Immature natural killer cell (primary cell): ENCODE results near the gene USB1. TPM values are rescaled to one million over a fixed set of nuclear protein-coding genes. Genes with fewer than 3 reads are reported as not detected.
"Not testable (repeated sequence)": the region's sequence is repeated elsewhere in the genome, so short reads cannot be mapped to it uniquely, and the experiment has no call there.

Experiments used
- DNase-seq, 3 donors: peaks; one replicate each; pipeline ENCODE4 v3.0.0; 2022; ENCODE audit warnings: mixed read lengths in 1 of 3
- H3K27ac Mint-ChIP-seq, 6 donors: one replicate each; pipeline ENCODE4 v1.8.0; 2020; ENCODE audit warnings: mixed read lengths in 6 of 6, mild to moderate bottlenecking in 5 of 6, inconsistent platforms in 4 of 6, moderate library complexity in 3 of 6
- H3K27me3 Mint-ChIP-seq, 3 donors: one replicate each; pipeline ENCODE4 v1.8.0; 2020 to 2021; ENCODE audit warnings: low read depth in 3 of 3, mild to moderate bottlenecking in 3 of 3, mixed read lengths in 3 of 3, moderate library complexity in 3 of 3, inconsistent platforms in 1 of 3
- H3K36me3 Mint-ChIP-seq, 3 donors: one replicate each; pipeline ENCODE4 v1.8.0; 2020; ENCODE audit warnings: mixed read lengths in 3 of 3, inconsistent platforms in 2 of 3, mild to moderate bottlenecking in 2 of 3
- H3K4me1 Mint-ChIP-seq, 2 donors: one replicate each; pipeline ENCODE4 v1.8.0; 2020; ENCODE audit warnings: inconsistent platforms in 2 of 2, mild to moderate bottlenecking in 2 of 2, mixed read lengths in 2 of 2, moderate library complexity in 1 of 2
- H3K4me3 Mint-ChIP-seq, 5 donors: one replicate each; pipeline ENCODE4 v1.8.0; 2020; ENCODE audit warnings: mild to moderate bottlenecking in 5 of 5, mixed read lengths in 5 of 5, inconsistent platforms in 3 of 5, moderate library complexity in 3 of 5
- H3K9me3 Mint-ChIP-seq, 6 donors: one replicate each; pipeline ENCODE4 v1.8.0; 2020; ENCODE audit warnings: mild to moderate bottlenecking in 6 of 6, mixed read lengths in 6 of 6, inconsistent platforms in 4 of 6, moderate library complexity in 3 of 6
- polyA plus RNA-seq, 3 donors: library from polyadenylated mRNA; unstranded; fragments of 300-500 nt; fragmentation: Illumina TruSeq; gene quantifications; one replicate each; pipeline ENCODE4 v1.2.3, GENCODE V29; 2021

USB1 gene
- polyA plus RNA-seq, 3 donors from 2014 or later = 43.3 to 104 (median 88.7) TPM

GRCh38 chr16:58002416-58002800, 1.2 kb downstream of the USB1 start:
- peaks cover 60 to 78% of the 10 kb centered on the region in 2 donors for H3K4me1 Mint-ChIP-seq
- peak overlapping the region in 4 of 6 donors; percentile 60 to 92 (median 73) for H3K27ac Mint-ChIP-seq
- H3K36me3 Mint-ChIP-seq = peaks cover 14 to 23% (median 19%) of the 10 kb centered on the region in 3 donors
- peaks cover 1 to 16% (median 6%) of the 10 kb centered on the region in 3 donors for H3K27me3 Mint-ChIP-seq
- no peaks in the 10 kb centered on the region for H3K9me3 Mint-ChIP-seq
- no peak for DNase-seq
- H3K4me3 Mint-ChIP-seq = peak overlapping the region in 4 of 5 donors; percentile 18 to 89 (median 30)

GRCh38 chr16:58002936-58003335, 1.7 kb downstream of the USB1 start:
- peaks cover 55 to 75% of the 10 kb centered on the region in 2 donors for H3K4me1 Mint-ChIP-seq
- H3K27ac Mint-ChIP-seq = peak overlapping the region in 3 of 6 donors; percentile 17 to 40 (median 24)
- no peak for DNase-seq
- H3K36me3 Mint-ChIP-seq = peaks cover 14 to 22% (median 19%) of the 10 kb centered on the region in 3 donors
- H3K4me3 Mint-ChIP-seq = peak overlapping the region; percentile 10 to 89 (median 38)
- no peaks in the 10 kb centered on the region for H3K9me3 Mint-ChIP-seq
- peaks cover 1 to 16% (median 6%) of the 10 kb centered on the region in 3 donors for H3K27me3 Mint-ChIP-seq

GRCh38 chr16:58004736-58005135, 3.5 kb downstream of the USB1 start:
- Mint-ChIP-seq H3K36me3 (peaks cover 11 to 24% (median 16%) of the 10 kb centered on the region in 3 donors), H3K27ac (peak overlapping the region in 2 of 6 donors; percentile 3 to 52), H3K4me1 (peaks cover 38 to 69% of the 10 kb centered on the region in 2 donors)
- H3K9me3 Mint-ChIP-seq, DNase-seq, H3K4me3 Mint-ChIP-seq, H3K27me3 Mint-ChIP-seq: not testable (repeated sequence)

GRCh38 chr16:58009856-58010416, 8.7 kb downstream of the USB1 start:
- no peak for DNase-seq
- Mint-ChIP-seq H3K27me3 (no peaks in the 10 kb centered on the region), H3K9me3 (no peaks in the 10 kb centered on the region), H3K4me3 (no peak overlapping the region), H3K36me3 (peaks cover 13 to 39% (median 20%) of the 10 kb centered on the region in 3 donors), H3K27ac (peak overlapping the region in 2 of 6 donors; percentile 43 to 45), H3K4me1 (peaks cover 4 to 35% of the 10 kb centered on the region in 2 donors)

GRCh38 chr16:58010886-58011285, 9.7 kb downstream of the USB1 start:
- Mint-ChIP-seq H3K27me3 (no peaks in the 10 kb centered on the region), H3K4me3 (no peak overlapping the region), H3K27ac (no peak overlapping the region), H3K36me3 (peaks cover 13 to 39% (median 19%) of the 10 kb centered on the region in 3 donors), H3K9me3 (no peaks in the 10 kb centered on the region), H3K4me1 (peaks cover 1 to 26% of the 10 kb centered on the region in 2 donors)
- no peak for DNase-seq

GRCh38 chr16:58011652-58012051, 10.4 kb downstream of the USB1 start:
- no peak for DNase-seq
- Mint-ChIP-seq H3K9me3 (no peaks in the 10 kb centered on the region), H3K27me3 (no peaks in the 10 kb centered on the region), H3K4me1 (peaks cover 1 to 26% of the 10 kb centered on the region in 2 donors), H3K4me3 (no peak overlapping the region), H3K27ac (no peak overlapping the region), H3K36me3 (peaks cover 11 to 38% (median 18%) of the 10 kb centered on the region in 3 donors)

DNA sequence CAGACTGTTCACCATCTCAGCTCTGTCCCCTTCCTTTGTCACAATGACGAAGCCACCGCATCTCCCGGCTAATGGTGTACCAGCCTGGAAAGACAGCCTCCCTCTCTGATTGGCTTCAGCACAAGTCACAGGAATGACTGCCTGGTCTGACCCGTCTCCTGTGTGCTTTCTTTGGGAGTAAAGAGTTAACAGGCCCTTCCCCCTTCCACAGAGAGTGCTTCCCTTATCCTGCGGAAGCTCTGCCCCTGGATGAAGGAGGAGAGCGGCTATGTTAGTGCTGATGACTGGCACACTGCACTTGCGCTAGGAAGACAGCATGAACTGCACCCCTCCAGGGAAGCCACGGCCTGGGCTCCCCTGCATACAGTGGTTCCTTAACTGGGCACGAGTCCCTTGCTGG, 11.3 kb downstream of the USB1 start:
- H3K27ac Mint-ChIP-seq = no peak overlapping the region
- no peaks in the 10 kb centered on the region for H3K27me3 Mint-ChIP-seq
- no peak overlapping the region for H3K4me3 Mint-ChIP-seq
- H3K9me3 Mint-ChIP-seq = no peaks in the 10 kb centered on the region
- peaks cover 1 to 20% of the 10 kb centered on the region in 2 donors for H3K4me1 Mint-ChIP-seq
- no peak for DNase-seq
- H3K36me3 Mint-ChIP-seq = peaks cover 5 to 32% (median 12%) of the 10 kb centered on the region in 3 donors

GRCh38 chr16:58013201-58013956, 12.2 kb downstream of the USB1 start:
- Mint-ChIP-seq H3K4me1 (peaks cover 1 to 14% of the 10 kb centered on the region in 2 donors), H3K4me3 (no peak overlapping the region), H3K36me3 (peaks cover 5 to 28% (median 12%) of the 10 kb centered on the region in 3 donors), H3K27me3 (no peaks in the 10 kb centered on the region), H3K9me3 (no peaks in the 10 kb centered on the region), H3K27ac (no peak overlapping the region)
- DNase-seq = no peak

- Mint-ChIP-seq H3K9me3 (no peaks in the 10 kb centered on the region), H3K27ac (no peak overlapping the region)
- DNase-seq = no peak
Measured at GRCh38 chr16:58016840-58017446, 15.7 kb downstream of the USB1 start.

GRCh38 chr16:58018803-58019202, 17.6 kb downstream of the USB1 start:
- Mint-ChIP-seq H3K36me3 (peaks cover 0 to 12% (median 7%) of the 10 kb centered on the region in 3 donors), H3K27ac (no peak overlapping the region), H3K27me3 (peaks cover 0 to 3% (median 0%) of the 10 kb centered on the region in 3 donors), H3K9me3 (no peaks in the 10 kb centered on the region), H3K4me1 (peaks cover 7 to 14% of the 10 kb centered on the region in 2 donors), H3K4me3 (no peak overlapping the region)
- DNase-seq = no peak

More at GRCh38 chr16:58016840-58017446, 15.7 kb downstream of the USB1 start:
- Mint-ChIP-seq H3K4me1 (peaks cover 7 to 9% of the 10 kb centered on the region in 2 donors), H3K36me3 (peaks cover 0 to 14% (median 7%) of the 10 kb centered on the region in 3 donors), H3K4me3 (no peak overlapping the region), H3K27me3 (peaks cover 0 to 1% (median 0%) of the 10 kb centered on the region in 3 donors)

DNA sequence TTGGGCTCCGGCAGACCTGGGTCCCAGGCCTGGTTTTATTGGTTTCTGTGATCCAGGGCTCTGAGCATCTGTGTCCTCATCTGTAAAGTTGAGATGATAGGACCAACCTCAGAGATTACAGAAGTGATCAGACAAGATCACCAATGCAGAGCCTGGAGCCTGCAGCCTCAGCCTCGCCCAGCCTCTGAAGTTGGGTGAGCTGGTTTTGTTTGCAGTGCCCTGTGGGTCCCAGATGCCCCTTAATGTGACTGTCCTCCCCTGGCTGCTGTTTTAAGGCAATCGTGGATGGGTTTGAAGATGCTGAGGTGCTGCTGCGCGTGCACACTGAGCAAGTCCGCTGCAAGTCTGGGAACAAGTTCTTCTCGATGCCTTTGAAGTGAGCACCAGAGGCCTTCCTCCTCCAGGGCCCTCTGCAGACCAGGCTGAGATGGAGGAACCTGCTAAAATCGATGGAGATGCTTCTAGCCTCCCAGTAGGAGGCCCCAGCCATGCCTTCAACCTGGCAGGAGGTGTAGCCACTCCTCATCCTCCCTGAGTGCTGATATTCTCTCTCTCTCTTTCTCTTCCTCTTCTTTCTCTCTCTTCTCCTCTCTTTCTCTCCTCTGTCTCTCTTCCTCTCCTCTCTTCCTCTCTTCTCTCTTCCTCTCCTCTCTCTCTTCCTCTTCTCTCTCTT, 18.8 kb downstream of the USB1 start:
- peaks cover 0 to 9% (median 7%) of the 10 kb centered on the region in 3 donors for H3K36me3 Mint-ChIP-seq
- H3K9me3 Mint-ChIP-seq = no peaks in the 10 kb centered on the region
- DNase-seq = no peak
- no peak overlapping the region for H3K4me3 Mint-ChIP-seq
- H3K27ac Mint-ChIP-seq = peak overlapping the region in 4 of 6 donors; percentile 31 to 70 (median 43)
- H3K4me1 Mint-ChIP-seq = peaks cover 14 to 21% of the 10 kb centered on the region in 2 donors
- H3K27me3 Mint-ChIP-seq = peaks cover 0 to 7% (median 3%) of the 10 kb centered on the region in 3 donors

DNA sequence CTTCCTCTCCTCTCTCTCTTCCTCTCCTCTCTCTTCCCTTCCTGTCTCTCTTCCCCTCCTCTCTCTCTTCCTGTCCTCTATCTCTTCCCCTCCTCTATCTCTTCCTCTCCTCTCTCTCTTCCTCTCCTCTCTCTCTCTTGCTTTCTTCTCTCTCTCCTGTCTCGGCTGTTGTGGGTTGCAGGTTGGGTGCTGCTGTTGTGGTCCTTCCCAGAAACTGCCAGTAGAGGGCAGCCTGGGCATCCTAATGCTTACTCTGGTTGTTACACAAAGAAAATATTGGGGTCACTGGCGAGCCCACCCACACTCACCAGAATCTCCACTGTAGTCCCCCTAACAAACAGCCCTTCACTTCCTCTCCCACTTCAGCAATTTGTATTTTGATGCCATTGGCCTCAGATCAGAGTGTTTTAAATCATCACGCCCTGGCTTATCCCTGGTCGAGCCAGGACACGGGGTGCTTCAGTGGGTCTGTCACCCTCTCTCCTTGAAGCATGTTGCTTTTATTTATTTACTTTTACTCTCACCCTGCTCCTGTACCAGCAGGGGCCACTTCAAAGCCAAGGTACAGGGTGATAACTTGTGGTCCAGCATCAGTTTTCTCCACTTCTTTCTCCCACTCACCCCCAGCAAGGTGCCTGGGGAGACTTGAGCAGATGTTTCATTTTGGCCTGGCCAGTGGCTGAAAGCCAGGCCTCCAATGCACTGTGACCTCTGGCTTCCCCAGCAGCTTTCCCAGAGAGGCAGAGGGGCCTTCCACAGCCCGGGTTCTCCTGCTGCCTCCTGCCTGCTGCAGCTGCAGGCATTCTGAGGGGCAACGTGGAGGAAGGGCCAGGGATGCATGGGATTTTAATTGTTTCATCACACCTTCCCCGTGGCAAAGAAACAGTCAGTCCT, 19.7 kb downstream of the USB1 start:
- peaks cover 0 to 8% (median 4%) of the 10 kb centered on the region in 3 donors for H3K27me3 Mint-ChIP-seq
- H3K4me3 Mint-ChIP-seq = no peak overlapping the region
- H3K9me3 Mint-ChIP-seq = no peaks in the 10 kb centered on the region
- H3K27ac Mint-ChIP-seq = peak overlapping the region in 4 of 6 donors; percentile 31 to 70 (median 55)
- H3K4me1 Mint-ChIP-seq = peaks cover 16 to 22% of the 10 kb centered on the region in 2 donors
- DNase-seq = peak; percentile 50 to 58 (median 51)
- H3K36me3 Mint-ChIP-seq = peaks cover 0 to 9% (median 7%) of the 10 kb centered on the region in 3 donors
